ENCODE data around the gene DRG2.

DRG2 gene

GRCh38 chr17:18140648-18141047 lies 52.9 kb downstream of the DRG2 start:
- intact Hi-C loops (cut with DNase I): no loop called here
- no peak for DNase-seq

GRCh38 chr17:18141210-18141803 lies 53.6 kb downstream of the DRG2 start:
- DNase-seq: peak in 1 of 10 donors; percentile 22
- intact Hi-C loops (cut with DNase I): no loop called here

GRCh38 chr17:18142417-18142816 lies 54.7 kb downstream of the DRG2 start:
- no peak for DNase-seq
- intact Hi-C loops (cut with DNase I): no loop called here

- intact Hi-C loops (cut with DNase I): no loop called here
- no peak for DNase-seq
Observed at GRCh38 chr17:18143044-18143936, 55.5 kb downstream of the DRG2 start.

- intact Hi-C loops (cut with DNase I): no loop called here
- no peak for DNase-seq
Observed at GRCh38 chr17:18144261-18144660, 56.5 kb downstream of the DRG2 start.

GRCh38 chr17:18144855-18145254 lies 57.1 kb downstream of the DRG2 start:
- intact Hi-C loops (cut with DNase I): no loop called here
- DNase-seq: no peak

GRCh38 chr17:18145811-18146210 lies 58.1 kb downstream of the DRG2 start:
- intact Hi-C loops (cut with DNase I): no loop called here
- DNase-seq: no peak

GRCh38 chr17:18146259-18146658 lies 58.5 kb downstream of the DRG2 start:
- intact Hi-C loops (cut with DNase I): no loop called here
- no peak for DNase-seq

GRCh38 chr17:18146980-18147379 lies 59.2 kb downstream of the DRG2 start:
- no peak for DNase-seq
- intact Hi-C loops (cut with DNase I): no loop called here

- intact Hi-C loops (cut with DNase I): no loop called here
- DNase-seq: no peak
Observed at GRCh38 chr17:18148586-18148985, 60.8 kb downstream of the DRG2 start.

GRCh38 chr17:18151290-18151689 lies 63.5 kb downstream of the DRG2 start:
- DNase-seq: no peak
- intact Hi-C loops (cut with DNase I): no loop called here

- no peak for DNase-seq
- intact Hi-C loops (cut with DNase I): no loop called here
Observed at GRCh38 chr17:18155179-18155578, 67.4 kb downstream of the DRG2 start.

GRCh38 chr17:18156171-18156975 lies 68.6 kb downstream of the DRG2 start:
- intact Hi-C loops (cut with DNase I): no loop called here
- no peak for DNase-seq

GRCh38 chr17:18156976-18157280 lies 69.2 kb downstream of the DRG2 start:
- DNase-seq: no peak
- intact Hi-C loops (cut with DNase I): no loop called here
